OCI-LY3 (cell line): ENCODE data around the gene KCMF1.

Source experiments
- H2AFZ ChIP-seq: fragments of 200-600, 300-600 bp; shearing (Covaris generic); 2 replicates; pipeline ENCODE4 v1.6.0; 2014; ENCODE audit warnings: antibody characterized with exemption, low read depth, low read length
- H3K27ac ChIP-seq: fragments of 200-600, 300-600 bp; sonication (generic); 2 replicates; pipeline ENCODE4 v1.5.1; 2014; ENCODE audit warnings: mild to moderate bottlenecking, low read length, moderate library complexity, mixed read lengths
- H3K27me3 ChIP-seq: fragments of 200-600, 300-600 bp; sonication (generic); 2 replicates; pipeline ENCODE4 v1.6.1; 2014; ENCODE audit warnings: low read depth, low read length, mixed read lengths
- H3K36me3 ChIP-seq: fragments of 200-600, 300-600 bp; sonication (generic); replicated peaks from 2 replicates; pipeline ENCODE3; 2014; ENCODE audit warnings: low read depth, low read length, mixed read lengths
- H3K4me1 ChIP-seq: fragments of 300-600, 200-600 bp; sonication (generic); 2 replicates; pipeline ENCODE4 v1.6.1; 2014; ENCODE audit warnings: low read length, mixed read lengths
- H3K4me2 ChIP-seq: fragments of 200-600, 300-600 bp; sonication (generic); 2 replicates; pipeline ENCODE4 v1.6.1; 2014; ENCODE audit warnings: low read length, mixed read lengths
- H3K4me3 ChIP-seq: fragments of 300-600, 200-600 bp; sonication (generic); 2 replicates; pipeline ENCODE4 v1.5.1; 2014; ENCODE audit warnings: antibody characterized with exemption, mild to moderate bottlenecking, low read length, moderate library complexity
- H3K79me2 ChIP-seq: fragments of 300-600, 200-600 bp; shearing (Covaris generic); 2 replicates; pipeline ENCODE4 v1.6.1; 2014; ENCODE audit warnings: mild to moderate bottlenecking, low read length, mixed read lengths
- H3K9ac ChIP-seq: fragments of 300-600, 200-600 bp; shearing (Covaris generic); 2 replicates; pipeline ENCODE4 v1.6.0; 2014; ENCODE audit warnings: mild to moderate bottlenecking, low read length, moderate library complexity
- H3K9me3 ChIP-seq: fragments of 200-600, 300-600 bp; shearing (Covaris generic); 2 replicates; pipeline ENCODE4 v1.6.1; 2014; ENCODE audit warnings: low read length, mixed read lengths; ENCODE audit not compliant: insufficient read depth
- H4K20me1 ChIP-seq: fragments of 200-600, 300-600 bp; sonication (generic); 2 replicates; pipeline ENCODE4 v1.6.1; 2016; ENCODE audit warnings: low read length, mixed read lengths; ENCODE audit not compliant: insufficient read depth
- CTCF ChIP-seq: fragments of 200-600, 300-600 bp; sonication (generic); IDR thresholded peaks from 2 replicates; pipeline ENCODE4 v1.5.1; 2014; ENCODE audit warnings: antibody characterized with exemption, low read length, low read depth
- EZH2phosphoT487 ChIP-seq: fragments of 200-600 bp; shearing (Covaris generic); IDR thresholded peaks from 2 replicates; pipeline ENCODE4 v1.6.1; 2018; ENCODE audit warnings: antibody characterized with exemption, mixed run types, low read depth

The KCMF1 gene

GRCh38 chr2:84939426-84940087 lies 31.4 kb upstream of the KCMF1 start:
- Histone ChIP-seq H3K79me2 (peaks cover 5% of the 10 kb centered on the region; the same call in 1 of the 2 replicates), H3K27me3 (no peaks in the 10 kb centered on the region), H3K4me2 (peak overlapping the region; percentile 98), H3K36me3 (peaks cover 5% of the 10 kb centered on the region), H4K20me1 (no peaks in the 10 kb centered on the region), H3K4me3 (peak overlapping the region; percentile 74), H2AFZ (no peak overlapping the region), H3K4me1 (peaks cover 67% of the 10 kb centered on the region), H3K9ac (peak overlapping the region; percentile 98), H3K27ac (peak overlapping the region; percentile 99), H3K9me3 (no peaks in the 10 kb centered on the region)
- no peak for TF ChIP-seq EZH2phosphoT487
- TF ChIP-seq CTCF: no peak

GRCh38 chr2:84940088-84940470 lies 30.9 kb upstream of the KCMF1 start:
- H2AFZ ChIP-seq: no peak overlapping the region
- peak overlapping the region; percentile 90 for H3K4me2 ChIP-seq

GRCh38 chr2:84940831-84941412 lies 30.0 kb upstream of the KCMF1 start:
- Histone ChIP-seq H2AFZ (no peak overlapping the region), H3K27ac (peak overlapping the region; percentile 99), H3K4me1 (peaks cover 81% of the 10 kb centered on the region), H4K20me1 (no peaks in the 10 kb centered on the region), H3K4me2 (peak overlapping the region; percentile 90), H3K9me3 (no peaks in the 10 kb centered on the region), H3K79me2 (peaks cover 5% of the 10 kb centered on the region; the same call in 1 of the 2 replicates), H3K9ac (peak overlapping the region; percentile 95), H3K4me3 (peak overlapping the region; percentile 70; the same call in 1 of the 2 replicates), H3K36me3 (peaks cover 5% of the 10 kb centered on the region), H3K27me3 (no peaks in the 10 kb centered on the region)
- no peak for TF ChIP-seq EZH2phosphoT487
- TF ChIP-seq CTCF: no peak

More at GRCh38 chr2:84940088-84940470, 30.9 kb upstream of the KCMF1 start:
- peak overlapping the region; percentile 95 for H3K9ac ChIP-seq
- H3K4me1 ChIP-seq: peaks cover 73% of the 10 kb centered on the region
- H3K27ac ChIP-seq: peak overlapping the region; percentile 99
- H4K20me1 ChIP-seq: no peaks in the 10 kb centered on the region
- TF ChIP-seq CTCF: no peak
- no peak for TF ChIP-seq EZH2phosphoT487
- peaks cover 5% of the 10 kb centered on the region; the same call in 1 of the 2 replicates for H3K79me2 ChIP-seq
- no peaks in the 10 kb centered on the region for H3K9me3 ChIP-seq
- H3K4me3 ChIP-seq: peak overlapping the region; percentile 70
- H3K36me3 ChIP-seq: peaks cover 5% of the 10 kb centered on the region
- no peaks in the 10 kb centered on the region for H3K27me3 ChIP-seq

- H2AFZ ChIP-seq: no peak overlapping the region
- H4K20me1 ChIP-seq: no peaks in the 10 kb centered on the region
- H3K36me3 ChIP-seq: peaks cover 5% of the 10 kb centered on the region
- no peaks in the 10 kb centered on the region for H3K27me3 ChIP-seq
- peak overlapping the region; percentile 45; the same call in 1 of the 2 replicates for H3K9ac ChIP-seq
- peak overlapping the region; percentile 99 for H3K27ac ChIP-seq
- peak overlapping the region; percentile 61 for H3K4me2 ChIP-seq
- no peak for TF ChIP-seq EZH2phosphoT487
- no peak for TF ChIP-seq CTCF
- H3K4me3 ChIP-seq: peak overlapping the region; percentile 20; the same call in 1 of the 2 replicates
- H3K4me1 ChIP-seq: peaks cover 93% of the 10 kb centered on the region
- H3K9me3 ChIP-seq: no peaks in the 10 kb centered on the region
- H3K79me2 ChIP-seq: peaks cover 9% of the 10 kb centered on the region; the same call in 1 of the 2 replicates
Observed at GRCh38 chr2:84942166-84942565, 28.8 kb upstream of the KCMF1 start.
